Activated T-cell treated with anti-CD3 and anti-CD28 coated beads for 4 hours (primary cell): Measurements from ENCODE around the gene CMIP.
"Not testable (repeated sequence)": the region's sequence is repeated elsewhere in the genome, so short reads cannot be mapped to it uniquely, and the experiment has no call there.

Source experiments
- DNase-seq: peaks from one replicate; pipeline ENCODE4 v3.0.0-alpha.2; 2020

CMIP gene

GRCh38 chr16:81734632-81735434 is 290.2 kb downstream of the CMIP start:
- no peak for DNase-seq

- peak; percentile 85 for DNase-seq
These were observed 293.4 kb downstream of the CMIP start for GRCh38 chr16:81737885-81738536.

- no peak for DNase-seq
These were observed 294.3 kb downstream of the CMIP start for GRCh38 chr16:81738783-81739496.

GRCh38 chr16:81739503-81739902 is 294.9 kb downstream of the CMIP start:
- no peak for DNase-seq

GRCh38 chr16:81740169-81740568 is 295.6 kb downstream of the CMIP start:
- DNase-seq, result no peak

GRCh38 chr16:81741430-81741770 is 296.8 kb downstream of the CMIP start:
- DNase-seq, result not testable (repeated sequence)

GRCh38 chr16:81744385-81744784 is 299.8 kb downstream of the CMIP start:
- no peak for DNase-seq

GRCh38 chr16:81744911-81745310 is 300.3 kb downstream of the CMIP start:
- no peak for DNase-seq

- DNase-seq, result peak; percentile 66
These were observed 301.3 kb downstream of the CMIP start for GRCh38 chr16:81745704-81746558.

GRCh38 chr16:81746566-81746965 is 302.0 kb downstream of the CMIP start:
- no peak for DNase-seq

- no peak for DNase-seq
These were observed 304.0 kb downstream of the CMIP start for GRCh38 chr16:81748476-81749198.

- no peak for DNase-seq
These were observed 307.7 kb downstream of the CMIP start for GRCh38 chr16:81752225-81752875.

GRCh38 chr16:81752876-81753227 is 308.2 kb downstream of the CMIP start:
- DNase-seq, result no peak

- DNase-seq, result no peak
These were observed 310.2 kb downstream of the CMIP start for GRCh38 chr16:81754858-81755257.

GRCh38 chr16:81755915-81756614 is 311.5 kb downstream of the CMIP start:
- DNase-seq, result no peak

GRCh38 chr16:81756615-81757356 is 312.2 kb downstream of the CMIP start:
- DNase-seq, result no peak

GRCh38 chr16:81758376-81758775 is 313.8 kb downstream of the CMIP start:
- no peak for DNase-seq
